ENCODE data around the gene GSPT1. TPM values are rescaled to one million over a fixed set of nuclear protein-coding genes. Genes with fewer than 3 reads are reported as not detected.
A peak's percentile ranks its signal among the peaks of the same experiment; 100 is the strongest.

GSPT1 gene
- total and polyA plus RNA-seq, 2 experiments from 2014 or later: 126 to 146 TPM

DNA sequence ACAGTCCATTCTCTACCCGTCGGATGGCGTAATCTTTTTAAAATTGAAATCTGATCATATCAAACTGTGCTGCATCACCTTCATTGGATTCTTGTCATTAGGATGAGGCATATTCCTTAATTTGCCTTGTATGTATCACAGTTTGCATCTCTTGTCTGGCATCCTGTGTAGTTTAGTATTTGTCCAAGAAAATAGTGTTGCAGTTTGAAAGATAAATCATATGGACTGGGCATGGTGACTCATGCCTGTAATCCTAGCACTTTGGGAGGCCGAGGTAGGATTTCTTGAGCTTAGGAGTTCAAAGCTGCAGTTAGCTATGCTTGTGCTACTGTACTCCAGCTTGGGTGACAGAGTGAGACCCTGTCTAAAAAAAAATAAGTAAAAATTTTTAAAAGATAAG lies 58.6 kb downstream of the GSPT1 start (continued):
- TF ChIP-seq, protein P1, sequence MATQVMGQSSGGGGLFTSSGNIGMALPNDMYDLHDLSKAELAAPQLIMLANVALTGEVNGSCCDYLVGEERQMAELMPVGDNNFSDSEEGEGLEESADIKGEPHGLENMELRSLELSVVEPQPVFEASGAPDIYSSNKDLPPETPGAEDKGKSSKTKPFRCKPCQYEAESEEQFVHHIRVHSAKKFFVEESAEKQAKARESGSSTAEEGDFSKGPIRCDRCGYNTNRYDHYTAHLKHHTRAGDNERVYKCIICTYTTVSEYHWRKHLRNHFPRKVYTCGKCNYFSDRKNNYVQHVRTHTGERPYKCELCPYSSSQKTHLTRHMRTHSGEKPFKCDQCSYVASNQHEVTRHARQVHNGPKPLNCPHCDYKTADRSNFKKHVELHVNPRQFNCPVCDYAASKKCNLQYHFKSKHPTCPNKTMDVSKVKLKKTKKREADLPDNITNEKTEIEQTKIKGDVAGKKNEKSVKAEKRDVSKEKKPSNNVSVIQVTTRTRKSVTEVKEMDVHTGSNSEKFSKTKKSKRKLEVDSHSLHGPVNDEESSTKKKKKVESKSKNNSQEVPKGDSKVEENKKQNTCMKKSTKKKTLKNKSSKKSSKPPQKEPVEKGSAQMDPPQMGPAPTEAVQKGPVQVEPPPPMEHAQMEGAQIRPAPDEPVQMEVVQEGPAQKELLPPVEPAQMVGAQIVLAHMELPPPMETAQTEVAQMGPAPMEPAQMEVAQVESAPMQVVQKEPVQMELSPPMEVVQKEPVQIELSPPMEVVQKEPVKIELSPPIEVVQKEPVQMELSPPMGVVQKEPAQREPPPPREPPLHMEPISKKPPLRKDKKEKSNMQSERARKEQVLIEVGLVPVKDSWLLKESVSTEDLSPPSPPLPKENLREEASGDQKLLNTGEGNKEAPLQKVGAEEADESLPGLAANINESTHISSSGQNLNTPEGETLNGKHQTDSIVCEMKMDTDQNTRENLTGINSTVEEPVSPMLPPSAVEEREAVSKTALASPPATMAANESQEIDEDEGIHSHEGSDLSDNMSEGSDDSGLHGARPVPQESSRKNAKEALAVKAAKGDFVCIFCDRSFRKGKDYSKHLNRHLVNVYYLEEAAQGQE (IDR thresholded peaks at IDR 0.05; ENCODE audit: unreplicated experiment): no peak

DNA sequence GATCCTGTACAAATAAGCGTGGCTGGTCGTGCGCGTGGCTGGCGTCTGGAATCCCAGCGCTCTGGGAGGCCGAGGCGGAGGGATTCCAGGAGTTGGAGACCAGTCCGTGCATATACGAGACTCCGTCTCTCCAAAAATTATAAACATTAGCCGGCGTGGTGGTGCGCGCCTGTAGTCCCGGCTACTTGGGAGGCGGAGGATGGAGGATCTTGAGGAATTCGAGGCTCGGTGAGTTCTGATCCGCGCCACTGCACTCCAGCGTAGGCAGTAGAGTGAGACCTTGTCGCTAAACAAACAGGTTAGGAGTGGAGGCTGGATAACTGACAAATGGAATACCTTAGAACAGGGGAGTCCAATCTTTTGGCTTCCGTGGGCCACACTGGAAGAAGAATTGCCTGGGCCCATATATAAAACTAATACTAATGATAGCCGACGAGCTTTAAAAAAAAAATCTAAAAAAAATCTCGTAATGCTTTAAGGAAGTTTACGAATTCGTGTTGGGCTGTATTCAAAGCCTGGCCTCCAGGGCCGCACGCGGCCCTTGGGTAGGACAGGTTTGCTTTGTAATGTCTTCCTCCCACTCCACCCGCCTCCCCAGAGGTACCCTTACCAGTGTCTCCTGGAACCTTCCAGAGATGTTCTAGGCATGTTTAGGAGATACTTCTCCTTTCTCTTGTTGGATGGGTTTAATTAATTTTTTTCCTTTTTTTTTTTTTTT lies 63.5 kb downstream of the GSPT1 start:
- Histone ChIP-seq H3K27ac (ENCODE audit: low read depth) (no peak overlapping the region), H3K4me3 (peak overlapping the region; percentile 100), H3F3A (replicated peaks; ENCODE audit: low read depth) (peaks cover 12% of the 10 kb centered on the region), H3K36me3 (ENCODE audit: insufficient read depth) (peaks cover 26% of the 10 kb centered on the region), H4K20me1 (replicated peaks; ENCODE audit: insufficient read depth) (peaks cover 38% of the 10 kb centered on the region), H3K4me2 (peak overlapping the region; percentile 98), H3K79me2 (replicated peaks; ENCODE audit: insufficient read depth) (peaks cover 72% of the 10 kb centered on the region), H3K4me1 (ENCODE audit: insufficient read depth) (peaks cover 8% of the 10 kb centered on the region; the same call in 1 of the 2 replicates), H3K27me3 (ENCODE audit: insufficient read depth) (no peaks in the 10 kb centered on the region), H2AFZ (peak overlapping the region; percentile 97; the same call in 1 of the 2 replicates), H3K9me2 (ENCODE audit: insufficient read depth) (no peaks in the 10 kb centered on the region)
- Mint-ChIP-seq H3K36me3 (ENCODE audit: low read depth) (peaks cover 36% of the 10 kb centered on the region), H3K9me3 (no peaks in the 10 kb centered on the region; the same call in 2 of the 3 replicates), H3K4me3 (peak overlapping the region; percentile 99), H3K27ac (no peak overlapping the region), H3K27me3 (ENCODE audit: insufficient read depth, low read depth, poor library complexity) (peaks cover 8% of the 10 kb centered on the region), H3K4me1 (peaks cover 9% of the 10 kb centered on the region; the same call in 2 of the 3 replicates)
- peak; percentile 10; the same call in 2 of the 3 replicates for ATAC-seq
- DNase-seq (ENCODE audit: low spot score): no peak
- no peak for TF ChIP-seq ZNF114 (CRISPR knock-in tag; IDR thresholded peaks at IDR 0.05)
- TF ChIP-seq EZH2 (IDR thresholded peaks at IDR 0.05; ENCODE audit: low read depth, unreplicated experiment): no peak
- TF ChIP-seq CREB1 (CRISPR knock-in tag; IDR thresholded peaks at IDR 0.05; ENCODE audit: low read depth): no peak
- TF ChIP-seq, protein P2, sequence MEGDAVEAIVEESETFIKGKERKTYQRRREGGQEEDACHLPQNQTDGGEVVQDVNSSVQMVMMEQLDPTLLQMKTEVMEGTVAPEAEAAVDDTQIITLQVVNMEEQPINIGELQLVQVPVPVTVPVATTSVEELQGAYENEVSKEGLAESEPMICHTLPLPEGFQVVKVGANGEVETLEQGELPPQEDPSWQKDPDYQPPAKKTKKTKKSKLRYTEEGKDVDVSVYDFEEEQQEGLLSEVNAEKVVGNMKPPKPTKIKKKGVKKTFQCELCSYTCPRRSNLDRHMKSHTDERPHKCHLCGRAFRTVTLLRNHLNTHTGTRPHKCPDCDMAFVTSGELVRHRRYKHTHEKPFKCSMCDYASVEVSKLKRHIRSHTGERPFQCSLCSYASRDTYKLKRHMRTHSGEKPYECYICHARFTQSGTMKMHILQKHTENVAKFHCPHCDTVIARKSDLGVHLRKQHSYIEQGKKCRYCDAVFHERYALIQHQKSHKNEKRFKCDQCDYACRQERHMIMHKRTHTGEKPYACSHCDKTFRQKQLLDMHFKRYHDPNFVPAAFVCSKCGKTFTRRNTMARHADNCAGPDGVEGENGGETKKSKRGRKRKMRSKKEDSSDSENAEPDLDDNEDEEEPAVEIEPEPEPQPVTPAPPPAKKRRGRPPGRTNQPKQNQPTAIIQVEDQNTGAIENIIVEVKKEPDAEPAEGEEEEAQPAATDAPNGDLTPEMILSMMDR (conservative IDR thresholded peaks at IDR 0.05; ENCODE audit: low read depth in 2 of 2): no peak
- TF ChIP-seq, protein P3, sequence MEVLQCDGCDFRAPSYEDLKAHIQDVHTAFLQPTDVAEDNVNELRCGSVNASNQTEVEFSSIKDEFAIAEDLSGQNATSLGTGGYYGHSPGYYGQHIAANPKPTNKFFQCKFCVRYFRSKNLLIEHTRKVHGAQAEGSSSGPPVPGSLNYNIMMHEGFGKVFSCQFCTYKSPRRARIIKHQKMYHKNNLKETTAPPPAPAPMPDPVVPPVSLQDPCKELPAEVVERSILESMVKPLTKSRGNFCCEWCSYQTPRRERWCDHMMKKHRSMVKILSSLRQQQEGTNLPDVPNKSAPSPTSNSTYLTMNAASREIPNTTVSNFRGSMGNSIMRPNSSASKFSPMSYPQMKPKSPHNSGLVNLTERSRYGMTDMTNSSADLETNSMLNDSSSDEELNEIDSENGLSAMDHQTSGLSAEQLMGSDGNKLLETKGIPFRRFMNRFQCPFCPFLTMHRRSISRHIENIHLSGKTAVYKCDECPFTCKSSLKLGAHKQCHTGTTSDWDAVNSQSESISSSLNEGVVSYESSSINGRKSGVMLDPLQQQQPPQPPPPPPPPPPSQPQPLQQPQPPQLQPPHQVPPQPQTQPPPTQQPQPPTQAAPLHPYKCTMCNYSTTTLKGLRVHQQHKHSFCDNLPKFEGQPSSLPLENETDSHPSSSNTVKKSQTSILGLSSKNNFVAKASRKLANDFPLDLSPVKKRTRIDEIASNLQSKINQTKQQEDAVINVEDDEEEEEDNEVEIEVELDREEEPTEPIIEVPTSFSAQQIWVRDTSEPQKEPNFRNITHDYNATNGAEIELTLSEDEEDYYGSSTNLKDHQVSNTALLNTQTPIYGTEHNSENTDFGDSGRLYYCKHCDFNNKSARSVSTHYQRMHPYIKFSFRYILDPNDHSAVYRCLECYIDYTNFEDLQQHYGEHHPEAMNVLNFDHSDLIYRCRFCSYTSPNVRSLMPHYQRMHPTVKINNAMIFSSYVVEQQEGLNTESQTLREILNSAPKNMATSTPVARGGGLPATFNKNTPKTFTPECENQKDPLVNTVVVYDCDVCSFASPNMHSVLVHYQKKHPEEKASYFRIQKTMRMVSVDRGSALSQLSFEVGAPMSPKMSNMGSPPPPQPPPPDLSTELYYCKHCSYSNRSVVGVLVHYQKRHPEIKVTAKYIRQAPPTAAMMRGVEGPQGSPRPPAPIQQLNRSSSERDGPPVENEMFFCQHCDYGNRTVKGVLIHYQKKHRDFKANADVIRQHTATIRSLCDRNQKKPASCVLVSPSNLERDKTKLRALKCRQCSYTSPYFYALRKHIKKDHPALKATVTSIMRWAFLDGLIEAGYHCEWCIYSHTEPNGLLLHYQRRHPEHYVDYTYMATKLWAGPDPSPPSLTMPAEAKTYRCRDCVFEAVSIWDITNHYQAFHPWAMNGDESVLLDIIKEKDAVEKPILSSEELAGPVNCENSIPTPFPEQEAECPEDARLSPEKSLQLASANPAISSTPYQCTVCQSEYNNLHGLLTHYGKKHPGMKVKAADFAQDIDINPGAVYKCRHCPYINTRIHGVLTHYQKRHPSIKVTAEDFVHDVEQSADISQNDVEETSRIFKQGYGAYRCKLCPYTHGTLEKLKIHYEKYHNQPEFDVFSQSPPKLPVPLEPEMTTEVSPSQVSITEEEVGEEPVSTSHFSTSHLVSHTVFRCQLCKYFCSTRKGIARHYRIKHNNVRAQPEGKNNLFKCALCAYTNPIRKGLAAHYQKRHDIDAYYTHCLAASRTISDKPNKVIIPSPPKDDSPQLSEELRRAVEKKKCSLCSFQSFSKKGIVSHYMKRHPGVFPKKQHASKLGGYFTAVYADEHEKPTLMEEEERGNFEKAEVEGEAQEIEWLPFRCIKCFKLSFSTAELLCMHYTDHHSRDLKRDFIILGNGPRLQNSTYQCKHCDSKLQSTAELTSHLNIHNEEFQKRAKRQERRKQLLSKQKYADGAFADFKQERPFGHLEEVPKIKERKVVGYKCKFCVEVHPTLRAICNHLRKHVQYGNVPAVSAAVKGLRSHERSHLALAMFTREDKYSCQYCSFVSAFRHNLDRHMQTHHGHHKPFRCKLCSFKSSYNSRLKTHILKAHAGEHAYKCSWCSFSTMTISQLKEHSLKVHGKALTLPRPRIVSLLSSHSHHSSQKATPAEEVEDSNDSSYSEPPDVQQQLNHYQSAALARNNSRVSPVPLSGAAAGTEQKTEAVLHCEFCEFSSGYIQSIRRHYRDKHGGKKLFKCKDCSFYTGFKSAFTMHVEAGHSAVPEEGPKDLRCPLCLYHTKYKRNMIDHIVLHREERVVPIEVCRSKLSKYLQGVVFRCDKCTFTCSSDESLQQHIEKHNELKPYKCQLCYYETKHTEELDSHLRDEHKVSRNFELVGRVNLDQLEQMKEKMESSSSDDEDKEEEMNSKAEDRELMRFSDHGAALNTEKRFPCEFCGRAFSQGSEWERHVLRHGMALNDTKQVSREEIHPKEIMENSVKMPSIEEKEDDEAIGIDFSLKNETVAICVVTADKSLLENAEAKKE (CRISPR knock-in tag; IDR thresholded peaks at IDR 0.05): no peak
- TF ChIP-seq EZH2phosphoT487 (IDR thresholded peaks at IDR 0.05; ENCODE audit: unreplicated experiment): no peak
- TF ChIP-seq, protein P1 (IDR thresholded peaks at IDR 0.05; ENCODE audit: unreplicated experiment): no peak
- no peak for TF ChIP-seq POLR2AphosphoS5 (IDR thresholded peaks at IDR 0.05; ENCODE audit: low read depth)
